Activated CD4-positive, CD25-positive, alpha-beta regulatory T cell treated with anti-CD3 and anti-CD28 coated beads, Interleukin-2, amount 50 U/mL, for 24 hours (primary cell): ENCODE data around the gene HNRNPA1L2.
"Not testable (repeated sequence)": the region's sequence is repeated elsewhere in the genome, so short reads cannot be mapped to it uniquely, and the experiment has no call there.

Experiments used
- ATAC-seq, 2 donors: fragments of 150-1000 bp; cut with Tn5 transposase; one replicate each; pipeline ENCODE4 v1.10.0; 2021; ENCODE audit warnings: mild to moderate bottlenecking in 1 of 2, moderate library complexity in 1 of 2

Gene HNRNPA1L2

DNA sequence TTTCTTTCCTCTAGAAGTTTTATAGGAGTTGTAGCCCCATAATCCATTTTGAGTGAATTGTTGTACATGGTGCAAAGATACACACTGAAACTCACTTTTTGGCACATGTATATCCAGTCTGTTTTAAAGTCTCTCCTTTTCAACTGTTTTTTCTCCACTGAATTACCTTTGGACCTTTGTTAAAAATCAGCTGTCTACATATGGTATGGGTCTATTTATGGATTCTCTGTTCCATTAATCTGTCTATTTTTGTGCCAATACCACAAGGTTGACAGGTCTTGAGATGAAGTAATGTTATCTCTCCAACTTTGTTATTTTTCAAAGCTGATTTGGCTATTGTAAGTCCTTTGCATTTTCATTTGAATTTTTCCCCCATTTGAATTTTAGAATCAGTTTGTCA, 4.7 kb downstream of the HNRNPA1L2 start:
- ATAC-seq, result no peak

DNA sequence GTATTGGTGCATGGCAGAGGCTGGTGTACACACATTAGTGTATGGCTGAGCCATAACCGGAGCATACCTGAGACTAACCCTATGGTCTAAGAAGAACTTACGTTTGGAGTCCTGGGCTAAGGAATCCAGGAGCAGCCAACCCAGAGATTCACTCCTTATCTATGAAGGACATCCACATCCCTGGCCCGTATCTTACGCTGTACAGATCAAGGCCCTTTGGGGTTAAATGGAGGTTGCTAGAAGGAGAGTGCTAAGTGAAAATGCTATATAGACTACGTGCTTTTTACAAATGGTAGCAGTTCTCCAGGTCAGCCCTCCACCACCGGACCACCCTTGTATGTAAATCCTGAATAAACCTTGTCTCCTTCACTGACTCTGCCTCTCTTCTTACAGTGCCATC, 8.5 kb downstream of the HNRNPA1L2 start:
- ATAC-seq, result no peak

DNA sequence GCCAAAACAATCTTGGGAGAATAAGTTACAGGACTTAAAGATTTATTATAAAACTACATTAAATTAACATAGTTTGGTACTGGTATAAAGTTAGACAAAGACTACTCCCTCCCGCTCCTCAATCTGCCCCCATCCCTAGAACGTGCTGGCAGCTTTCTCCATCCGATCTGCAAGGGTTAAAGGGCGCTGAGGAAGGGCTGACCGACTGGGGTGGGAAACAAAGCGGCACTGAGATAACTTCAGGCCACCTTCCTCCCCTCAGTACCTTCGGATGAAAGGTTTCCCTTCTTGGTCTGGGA, 9.6 kb downstream of the HNRNPA1L2 start:
- peak; percentile 0 to 2 for ATAC-seq

DNA sequence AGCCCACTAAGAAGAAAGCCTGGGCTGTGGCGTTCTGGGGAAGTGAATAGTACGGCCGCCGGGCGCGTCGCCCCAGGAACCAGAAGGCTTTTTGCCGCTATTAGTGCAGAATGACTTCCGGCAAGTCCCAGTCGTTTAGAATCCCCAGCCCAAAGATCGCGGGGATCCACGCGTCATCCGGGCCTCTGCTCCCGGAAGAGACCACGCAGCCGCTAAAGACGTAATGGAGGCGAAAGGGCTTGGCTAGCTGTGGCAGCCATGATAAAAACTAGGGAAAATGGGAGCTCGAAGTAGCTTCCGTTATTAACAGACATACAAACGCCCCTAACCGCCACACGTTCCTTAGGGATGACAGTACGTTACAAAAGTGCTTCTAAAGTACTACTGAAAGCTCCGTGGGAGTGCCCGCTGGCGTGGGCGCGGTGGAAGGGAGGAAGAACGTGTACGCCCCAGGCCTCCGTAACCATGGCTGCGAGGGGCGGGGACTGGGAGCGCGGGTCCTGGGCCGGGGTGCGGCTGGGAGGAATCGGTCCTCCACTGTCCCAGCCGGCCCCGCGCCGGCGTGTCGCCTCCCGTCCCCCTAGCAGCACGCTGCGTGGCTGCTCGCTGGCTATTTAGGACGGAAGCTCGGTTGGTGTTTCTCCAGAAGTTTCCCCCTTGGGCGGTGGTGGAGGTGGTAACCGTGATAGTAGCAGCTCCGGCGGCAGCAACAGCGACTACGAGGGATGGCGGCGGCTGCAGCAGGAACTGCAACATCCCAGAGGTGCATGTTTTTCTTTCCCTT, 10.2 kb downstream of the HNRNPA1L2 start, which contains the start of gene SUGT1:
SUGT1 (plus strand) TSS at position 641 of the 784 bp plus-strand sequence; CDS start at position 726, 85 bp downstream.
- peak; percentile 96 to 97 for ATAC-seq

DNA sequence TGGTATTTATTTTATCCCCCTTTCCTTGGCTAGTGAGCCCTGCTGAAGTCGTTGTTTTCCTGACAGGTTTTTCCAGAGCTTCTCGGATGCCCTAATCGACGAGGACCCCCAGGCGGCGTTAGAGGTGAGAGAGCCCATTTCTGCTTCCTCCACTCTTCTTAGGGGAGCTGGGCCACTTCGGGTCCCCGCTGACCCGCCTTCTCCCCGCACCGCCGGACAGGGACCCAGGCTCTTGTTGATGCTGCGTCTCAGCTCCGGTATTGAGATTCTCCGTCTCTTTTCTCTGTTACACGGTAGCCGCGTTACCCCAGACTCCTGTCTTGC, 10.7 kb downstream of the HNRNPA1L2 start:
- peak; percentile 4 to 22 for ATAC-seq

DNA sequence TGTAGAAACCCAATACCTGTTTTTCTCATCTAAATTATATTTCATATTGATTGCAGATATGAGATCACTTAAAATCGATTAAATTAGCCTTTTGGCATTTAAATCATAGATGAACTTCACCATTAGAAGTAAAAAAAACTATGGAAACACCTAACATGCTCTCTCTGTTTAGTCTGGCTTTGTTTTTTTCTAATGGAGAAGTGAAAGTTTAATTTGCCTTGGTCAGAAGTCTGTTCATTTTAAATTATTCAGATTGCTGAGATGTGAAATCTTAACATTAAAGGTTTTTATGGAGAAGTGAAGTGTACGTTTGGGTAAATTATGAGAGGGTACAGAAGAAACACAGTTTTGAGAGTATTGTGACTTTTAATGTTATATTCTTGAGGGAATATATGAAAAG, 17.1 kb downstream of the HNRNPA1L2 start:
- ATAC-seq, result no peak

DNA sequence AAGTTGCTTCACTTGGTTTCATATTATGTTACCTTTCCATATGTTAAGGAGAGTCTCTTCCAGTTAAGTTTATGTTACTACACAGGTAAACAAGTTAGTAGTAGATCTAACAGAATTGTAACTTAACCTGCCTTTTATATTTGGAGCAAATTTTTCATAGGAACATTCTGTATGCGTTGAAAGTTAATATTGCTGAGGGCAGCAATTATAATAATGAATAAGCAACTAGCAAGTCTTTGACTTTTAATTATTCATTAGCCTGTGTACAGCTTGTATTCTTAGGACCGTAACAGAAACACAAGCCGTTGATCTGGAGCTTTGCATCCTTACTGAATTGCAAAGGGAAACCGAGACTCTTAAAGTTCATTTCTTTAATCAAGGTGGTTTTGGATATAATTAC, 22.0 kb downstream of the HNRNPA1L2 start:
- ATAC-seq, result no peak

DNA sequence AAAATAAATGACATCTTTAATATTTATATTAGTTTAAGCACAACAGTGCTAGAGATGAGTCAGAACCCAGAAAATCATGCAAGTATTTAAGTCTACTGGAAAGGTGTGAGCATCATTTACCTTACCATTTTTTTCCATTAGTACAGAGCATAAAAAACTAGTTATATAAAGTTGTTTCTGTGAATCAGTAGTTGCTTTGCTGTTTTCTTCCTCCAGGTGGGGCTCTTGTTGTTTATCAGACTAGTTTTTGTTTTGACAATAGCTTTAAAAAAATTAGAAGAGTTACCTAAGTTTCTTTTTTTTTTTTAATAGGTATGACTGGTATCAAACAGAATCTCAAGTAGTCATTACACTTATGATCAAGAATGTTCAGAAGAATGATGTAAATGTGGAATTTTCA, 23.1 kb downstream of the HNRNPA1L2 start:
- peak; percentile 68 to 77 for ATAC-seq

DNA sequence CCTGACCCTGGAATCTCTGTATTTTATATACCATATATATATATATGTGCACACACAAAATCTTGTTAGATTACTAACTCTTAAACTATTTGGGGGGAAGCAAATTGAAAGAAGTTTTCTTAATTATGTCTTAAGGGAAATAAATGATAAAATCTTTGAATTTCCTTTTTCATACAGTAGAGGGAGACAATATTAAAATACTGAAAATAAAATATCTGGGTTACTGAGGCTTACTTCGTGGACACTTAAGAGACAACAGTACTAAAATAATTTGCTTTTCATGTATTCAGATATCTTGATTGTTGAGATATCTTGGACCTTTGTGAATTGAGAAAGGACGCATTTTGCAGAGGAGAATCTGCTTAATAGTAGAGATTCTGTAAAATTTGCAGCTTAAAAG, 27.4 kb downstream of the HNRNPA1L2 start:
- no peak for ATAC-seq

DNA sequence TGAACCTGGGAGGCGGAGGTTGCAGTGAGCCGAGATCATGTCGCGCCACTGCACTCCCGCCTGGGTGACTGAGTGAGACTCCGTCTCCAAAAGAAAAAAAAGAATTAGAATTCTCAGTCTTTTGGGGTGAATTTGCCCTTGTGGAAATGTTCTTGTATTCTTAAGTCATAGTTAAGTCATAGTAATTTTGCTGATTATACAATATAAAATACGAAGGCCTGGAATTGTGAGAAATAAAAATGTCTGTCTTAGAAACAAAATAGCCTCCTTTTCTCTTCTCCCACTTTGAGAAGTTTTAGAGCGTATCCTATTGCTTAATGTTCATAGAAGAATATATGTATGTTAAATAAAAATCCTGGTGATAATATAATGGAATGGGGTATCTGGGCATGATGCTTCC, 28.5 kb downstream of the HNRNPA1L2 start:
- ATAC-seq, result no peak

DNA sequence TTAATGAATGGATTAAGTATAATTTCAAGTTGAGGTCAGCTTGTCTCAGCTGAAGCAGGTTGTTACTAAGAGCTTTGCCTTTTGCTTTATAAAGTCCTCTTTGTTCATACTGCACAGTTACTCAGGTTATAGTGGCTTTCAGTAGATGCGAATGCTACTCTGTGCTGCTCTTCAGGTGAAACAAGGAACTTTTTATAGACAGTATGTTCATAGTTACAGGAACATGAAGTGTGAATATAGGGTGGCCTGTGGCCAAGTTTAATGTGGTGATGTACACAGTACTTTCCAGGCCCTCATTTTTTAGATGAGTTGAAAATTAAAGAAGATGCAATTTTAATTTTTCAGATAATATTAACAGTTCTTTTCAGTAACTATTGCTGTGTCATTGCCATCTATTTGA, 31.2 kb downstream of the HNRNPA1L2 start:
- ATAC-seq, result no peak

DNA sequence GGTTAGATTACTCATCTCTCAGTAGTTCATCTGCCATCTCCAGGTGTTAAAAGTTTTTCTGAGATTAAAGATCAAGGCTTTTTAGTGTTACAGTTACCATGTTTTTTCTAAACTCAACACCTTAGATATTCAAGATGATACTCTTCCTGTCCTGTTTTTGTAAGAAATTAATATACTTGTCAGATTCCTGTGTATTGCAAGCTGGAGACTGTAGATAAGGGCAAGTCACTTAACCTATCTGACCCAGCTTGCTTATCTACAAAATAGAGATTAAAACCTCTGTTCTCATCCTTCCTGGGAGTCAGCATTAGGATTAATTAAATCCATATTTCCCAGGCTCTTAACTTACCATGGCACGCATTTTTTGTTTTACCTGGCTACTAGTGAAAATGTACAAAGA, 35.6 kb downstream of the HNRNPA1L2 start:
- no peak for ATAC-seq

DNA sequence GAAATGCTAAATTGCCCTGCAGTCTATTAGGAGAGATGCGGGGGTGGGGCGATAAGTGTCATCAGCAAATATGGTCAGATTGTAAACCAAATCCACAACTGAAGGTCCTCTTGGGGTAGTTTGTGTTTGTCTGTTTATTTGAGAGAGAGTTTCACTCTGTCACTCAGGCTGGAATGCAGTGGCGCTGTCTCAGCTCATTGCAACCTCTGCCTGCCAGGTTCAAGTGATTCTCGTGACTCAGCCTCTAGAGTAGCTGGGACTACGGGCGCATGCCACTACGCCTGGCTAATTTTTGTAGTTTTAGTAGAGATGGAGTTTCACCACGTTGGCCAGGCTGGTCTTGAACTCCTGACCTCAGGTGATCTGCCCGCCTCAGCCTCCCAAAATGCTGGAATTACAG, 43.6 kb downstream of the HNRNPA1L2 start:
- not testable (repeated sequence) for ATAC-seq

DNA sequence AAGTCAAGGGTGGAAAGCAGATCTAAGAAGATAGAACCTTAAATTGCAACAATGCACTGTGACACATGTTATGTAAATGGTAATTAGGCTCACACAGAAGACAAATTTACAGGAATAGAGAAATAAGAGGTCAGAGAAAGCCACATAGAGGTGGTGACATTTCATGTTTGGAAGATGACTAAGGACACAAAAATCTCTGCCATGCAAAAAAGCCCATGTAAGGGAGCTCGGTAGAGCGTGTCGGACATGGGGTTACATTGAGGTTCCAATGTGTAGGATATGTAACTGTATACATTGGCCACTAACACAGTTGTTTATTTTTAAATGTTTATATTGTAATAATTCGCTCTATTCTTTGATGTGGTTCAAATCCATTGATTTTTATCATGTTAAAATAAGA, 44.1 kb downstream of the HNRNPA1L2 start:
- ATAC-seq, result no peak
